ENCODE results near the gene TREML2.
"Not testable (repeated sequence)": the region's sequence is repeated elsewhere in the genome, so short reads cannot be mapped to it uniquely, and the experiment has no call there.

TREML2 gene

DNA sequence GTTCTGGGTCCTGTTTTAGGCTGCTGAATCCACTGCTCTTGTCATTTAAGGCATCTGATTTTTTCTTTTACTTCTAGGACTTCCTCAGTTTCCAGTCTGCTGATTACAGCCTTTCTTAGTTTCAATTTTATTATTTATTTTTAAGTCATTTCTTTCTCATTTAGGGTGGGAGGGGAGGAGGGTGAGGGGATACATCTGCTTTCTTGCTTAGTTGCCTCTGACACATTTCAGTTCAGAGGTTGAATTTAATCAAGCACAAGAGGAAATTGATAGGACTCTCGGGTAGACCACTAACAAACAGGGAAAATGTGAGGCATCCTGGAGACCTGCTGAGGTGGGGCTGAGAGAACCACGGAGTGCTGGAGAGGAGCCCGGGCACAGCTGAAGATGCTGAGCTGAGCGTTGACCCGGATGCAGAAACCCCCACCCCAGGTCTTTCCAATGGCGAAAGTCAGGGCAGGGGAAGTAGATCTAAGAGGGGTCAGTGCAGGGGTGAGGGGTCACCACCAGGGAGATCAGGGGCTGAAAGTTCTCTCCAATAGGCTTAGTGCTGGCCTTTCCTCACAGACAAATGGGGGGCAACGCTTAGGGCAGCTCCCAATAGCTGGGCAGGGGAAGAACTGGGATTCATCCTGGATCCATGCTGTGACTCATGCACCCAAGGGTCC, 7.6 kb upstream of the TREML2 start:
- no peak for FAIRE-seq

DNA sequence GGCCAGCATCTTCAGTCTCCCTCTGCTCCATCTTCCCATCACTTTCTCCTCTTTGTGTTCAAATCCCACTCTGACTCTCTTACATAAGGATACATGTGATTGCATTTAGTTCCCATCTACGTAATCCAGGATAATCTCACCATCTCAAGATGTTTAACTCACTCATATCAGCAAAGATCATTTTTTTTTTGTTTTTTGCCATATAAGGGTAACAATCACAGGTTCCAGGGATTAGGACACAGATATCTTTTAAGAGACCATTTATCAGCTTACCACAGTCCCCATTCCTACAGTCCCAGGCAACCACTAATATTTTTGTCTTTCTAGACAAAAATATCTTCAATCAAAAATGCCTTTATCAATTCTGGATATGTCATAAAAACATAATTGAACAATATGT, 3.2 kb upstream of the TREML2 start:
- no peak for FAIRE-seq

DNA sequence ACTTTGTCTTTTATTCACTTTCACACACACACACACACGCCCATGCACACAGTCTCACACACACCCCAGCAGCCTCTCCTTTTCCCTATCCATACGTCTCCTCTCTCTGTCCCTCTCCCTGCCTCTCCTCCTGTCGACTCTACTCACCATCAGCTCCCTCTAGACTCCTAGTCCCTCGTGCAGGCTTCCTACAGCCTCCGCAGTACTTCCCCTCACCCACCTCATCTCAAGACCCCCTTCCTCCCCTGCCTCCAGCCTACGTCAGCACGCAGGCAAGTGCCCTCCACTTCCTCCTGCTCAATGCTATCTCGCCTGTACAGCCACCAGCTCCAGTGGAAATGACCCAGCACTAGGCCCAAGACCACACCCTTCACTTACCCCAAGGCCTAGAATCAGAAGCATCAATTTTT, 820 bp upstream of the TREML2 start:
- no peak for FAIRE-seq

DNA sequence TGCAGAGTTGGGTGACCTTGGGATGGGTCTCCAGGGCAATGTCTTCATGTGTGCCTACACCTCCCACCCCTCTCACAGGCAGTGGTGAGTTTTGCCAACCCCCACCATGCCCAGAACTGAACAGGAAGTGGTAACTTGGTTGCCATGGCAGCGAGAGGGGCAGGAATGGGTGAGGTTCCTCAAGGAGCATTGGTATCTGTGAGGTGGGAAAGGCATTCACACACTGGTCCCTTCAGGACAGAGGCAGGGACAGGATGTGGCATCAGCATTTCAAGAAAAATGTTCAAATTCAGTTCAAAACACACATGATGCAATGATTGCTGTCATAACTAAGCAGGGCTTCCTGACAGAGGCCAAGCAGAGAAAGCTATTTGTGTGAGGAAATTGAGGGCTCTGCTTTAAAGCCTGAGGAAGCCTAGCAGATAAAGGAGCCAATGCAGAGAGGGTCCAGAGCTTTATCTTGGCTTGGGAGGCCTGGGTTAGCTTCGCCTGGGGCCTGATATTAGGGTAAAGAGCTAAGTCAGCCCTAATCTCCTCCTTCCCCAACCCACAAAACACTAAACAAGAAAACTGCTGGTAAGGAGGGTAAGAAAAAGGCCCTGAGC, 551 bp downstream of the TREML2 start:
- no peak for FAIRE-seq

DNA sequence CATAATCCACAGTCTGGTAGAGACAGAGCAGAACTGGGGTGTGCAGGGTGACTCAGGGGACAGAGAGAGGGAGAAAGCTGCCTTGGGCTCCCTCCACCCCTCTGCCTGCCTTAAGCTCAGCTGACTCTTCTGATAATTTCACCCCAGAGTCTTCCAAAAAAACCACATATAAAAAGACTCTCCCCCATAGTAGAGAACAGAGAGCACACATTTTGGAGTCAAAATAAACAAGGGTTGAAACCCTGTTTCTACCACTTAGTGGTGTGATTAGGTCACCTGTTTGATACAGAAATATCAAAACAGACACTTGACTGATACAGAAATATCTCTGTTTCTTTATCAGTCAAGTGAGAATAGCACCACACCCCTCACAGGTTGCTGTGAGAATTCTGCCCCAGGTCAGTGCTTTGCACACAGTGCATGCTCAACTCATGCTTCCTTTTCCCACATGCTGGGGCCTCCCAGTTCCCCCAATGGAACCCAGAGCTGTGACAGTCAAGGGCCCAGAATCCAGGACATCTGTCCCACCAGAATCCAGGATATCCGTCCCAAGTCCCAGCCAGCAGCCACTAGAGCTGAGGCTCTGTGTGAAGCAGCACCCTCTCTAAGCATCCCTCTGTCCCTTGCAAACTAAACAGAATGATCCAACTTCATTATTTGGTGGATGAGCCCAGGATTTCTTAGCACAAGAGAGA, 1.2 kb downstream of the TREML2 start:
- FAIRE-seq: no peak

DNA sequence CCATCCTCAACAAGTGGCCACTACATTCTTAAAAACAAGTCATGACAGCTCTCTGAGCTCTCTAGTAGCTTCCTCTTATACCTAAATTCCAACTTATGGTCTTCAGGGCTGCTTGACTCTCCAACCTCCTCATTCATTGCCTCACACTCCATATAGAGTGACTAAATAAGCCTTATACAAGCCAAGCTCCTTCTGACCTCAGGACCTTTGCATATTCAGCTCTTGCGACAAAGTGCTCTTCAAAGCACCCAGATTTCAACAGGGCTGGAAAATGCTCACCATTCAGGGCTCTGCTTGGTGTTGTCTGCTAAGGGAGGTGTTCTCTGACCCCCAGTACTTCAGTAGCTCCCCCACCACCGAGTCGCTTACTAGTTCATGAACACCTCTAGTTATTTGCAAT, 3.7 kb downstream of the TREML2 start:
- FAIRE-seq: no peak

DNA sequence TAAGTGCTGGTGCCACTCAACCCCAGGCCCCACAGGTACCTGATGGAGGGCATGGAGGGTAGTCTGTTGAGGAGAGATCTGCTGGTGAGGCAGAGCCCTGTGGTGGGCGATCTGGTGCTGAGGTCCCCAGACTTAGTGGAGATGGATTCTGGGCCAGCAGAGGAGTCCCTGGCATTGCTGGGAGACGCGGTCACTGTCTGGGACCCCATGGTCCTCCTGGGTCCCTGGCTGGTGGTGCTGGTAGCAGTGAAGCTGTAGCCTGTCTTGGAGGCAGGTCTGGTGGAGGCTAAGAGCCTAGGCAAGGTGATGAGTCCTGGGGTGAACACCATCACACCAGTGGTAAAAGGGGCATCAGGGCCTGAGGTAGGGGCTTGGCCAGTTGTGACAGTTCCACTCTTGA, 6.6 kb downstream of the TREML2 start:
- no peak for FAIRE-seq

DNA sequence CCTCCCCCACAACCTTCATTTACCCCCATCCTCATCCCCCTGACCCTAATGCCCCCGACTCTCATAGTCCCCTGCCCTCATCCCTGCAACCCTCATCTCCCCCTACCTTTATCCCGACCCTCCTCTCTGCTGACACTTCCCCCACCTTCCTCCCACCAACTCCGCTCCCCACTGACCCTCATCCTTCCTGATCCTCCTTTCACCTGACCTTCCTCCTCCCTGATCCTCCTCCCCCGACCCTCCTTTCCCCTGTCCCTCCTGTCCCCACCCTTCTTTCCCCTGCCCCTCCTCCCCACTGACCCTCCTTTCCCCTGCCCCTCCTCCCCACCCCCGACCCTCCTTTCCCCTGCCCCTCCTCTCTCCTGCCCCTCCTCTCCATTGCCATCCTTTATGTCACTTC, 7.1 kb downstream of the TREML2 start:
- no peak for FAIRE-seq

DNA sequence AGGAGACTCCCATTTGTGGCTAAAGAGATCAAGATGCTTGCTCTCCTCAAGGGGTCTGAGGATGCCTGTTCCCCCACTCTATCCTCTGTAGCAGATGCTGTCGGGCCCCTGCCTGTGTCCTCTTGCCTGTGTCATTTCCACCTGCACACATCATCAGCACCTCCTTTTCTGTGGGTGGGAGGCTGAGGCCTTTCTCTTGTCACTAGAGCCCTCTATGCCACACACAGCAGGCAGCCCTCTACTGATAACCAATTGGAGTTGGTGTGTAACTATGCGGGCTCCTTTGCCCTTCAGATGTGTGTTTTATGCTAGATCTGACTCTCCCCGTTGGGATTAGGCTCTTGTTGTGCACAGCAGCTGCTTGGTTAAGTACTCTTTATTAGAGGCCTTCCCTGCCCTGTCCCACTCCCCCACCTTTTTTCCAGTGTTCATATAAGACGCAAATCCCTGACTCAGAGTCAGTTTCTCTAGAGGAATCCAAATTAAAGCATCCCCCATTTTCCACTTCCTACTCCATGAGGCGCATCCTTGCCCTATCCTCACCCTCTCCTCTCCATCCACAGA, 7.7 kb downstream of the TREML2 start:
- no peak for FAIRE-seq

DNA sequence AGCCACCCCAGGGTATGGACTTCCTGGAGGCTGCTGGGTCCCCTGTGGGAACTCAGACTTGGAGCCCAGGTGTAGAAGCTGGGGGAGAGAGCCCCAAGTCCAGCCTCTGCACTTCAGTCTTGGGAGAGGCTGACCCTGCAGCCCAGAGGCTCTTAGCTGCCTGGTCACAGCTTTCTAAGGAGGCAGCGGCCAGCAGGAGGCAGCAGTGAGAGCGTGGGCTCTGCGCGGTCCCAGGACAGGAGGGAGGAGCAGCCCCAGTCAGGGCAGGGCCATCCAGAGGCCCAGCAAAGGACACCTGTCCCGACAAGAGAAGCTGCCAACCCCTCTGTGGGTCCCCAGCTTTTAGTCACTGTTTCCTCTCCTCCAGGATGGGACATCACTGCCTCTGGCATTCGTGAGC, 9.4 kb downstream of the TREML2 start:
- no peak for FAIRE-seq

DNA sequence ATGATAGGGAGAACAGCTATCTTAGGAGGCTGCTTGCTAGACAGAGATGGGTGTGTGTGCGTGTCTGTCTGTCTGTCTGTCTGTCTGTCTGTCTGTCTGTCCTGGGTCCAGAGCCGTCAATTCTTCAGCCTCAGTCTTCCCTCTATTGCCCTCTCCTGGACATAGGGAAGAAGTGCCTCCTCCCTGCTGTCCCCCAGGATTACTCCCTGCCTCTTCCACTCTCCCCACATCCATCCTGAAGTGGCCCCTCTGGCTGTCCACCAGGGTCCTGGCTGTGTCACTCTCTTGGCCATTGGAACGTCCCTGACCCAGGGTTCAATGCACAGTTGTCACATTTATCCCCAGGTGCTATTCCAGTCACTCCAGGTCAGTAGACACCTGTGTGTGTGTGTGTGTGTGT, 10.2 kb downstream of the TREML2 start:
- no peak for FAIRE-seq

DNA sequence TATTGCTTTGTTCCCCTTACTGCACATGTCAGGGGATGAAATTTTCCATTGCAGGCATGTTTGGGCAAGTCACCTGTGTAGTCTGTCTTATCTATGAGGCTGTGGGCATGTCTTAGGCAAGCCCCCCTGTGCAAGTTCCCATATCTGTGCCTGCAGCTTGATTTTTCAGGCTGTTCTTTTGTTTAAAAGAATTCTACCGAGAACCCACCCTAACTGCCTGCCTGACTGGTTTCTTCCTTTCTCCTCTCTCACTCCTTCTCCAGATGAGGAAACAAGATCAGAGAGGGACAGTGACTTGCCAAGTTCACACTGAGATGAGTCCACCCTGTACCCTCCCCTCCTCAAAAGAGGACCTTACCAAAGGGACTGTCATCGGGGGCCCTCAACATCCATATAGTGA, 11.0 kb downstream of the TREML2 start:
- no peak for FAIRE-seq

DNA sequence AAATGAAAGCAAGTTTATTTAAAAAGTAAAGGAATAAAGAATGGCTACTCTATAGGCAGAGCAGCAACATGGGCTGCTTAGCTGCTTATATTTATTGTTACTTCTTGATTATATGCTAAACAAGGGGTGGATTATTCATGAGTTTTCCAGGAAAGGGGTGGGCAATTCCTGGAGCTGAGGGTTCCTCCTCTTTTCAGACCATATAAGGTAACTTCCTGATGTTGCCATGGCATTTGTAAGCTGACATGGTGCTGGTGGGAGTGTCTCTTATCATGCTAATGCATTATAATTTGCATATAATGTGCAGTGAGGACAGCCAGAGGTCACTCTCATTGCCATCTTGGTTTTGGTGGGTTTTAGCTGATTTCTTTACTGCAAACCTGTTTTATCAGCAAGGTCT, 11.9 kb downstream of the TREML2 start:
- not testable (repeated sequence) for FAIRE-seq

DNA sequence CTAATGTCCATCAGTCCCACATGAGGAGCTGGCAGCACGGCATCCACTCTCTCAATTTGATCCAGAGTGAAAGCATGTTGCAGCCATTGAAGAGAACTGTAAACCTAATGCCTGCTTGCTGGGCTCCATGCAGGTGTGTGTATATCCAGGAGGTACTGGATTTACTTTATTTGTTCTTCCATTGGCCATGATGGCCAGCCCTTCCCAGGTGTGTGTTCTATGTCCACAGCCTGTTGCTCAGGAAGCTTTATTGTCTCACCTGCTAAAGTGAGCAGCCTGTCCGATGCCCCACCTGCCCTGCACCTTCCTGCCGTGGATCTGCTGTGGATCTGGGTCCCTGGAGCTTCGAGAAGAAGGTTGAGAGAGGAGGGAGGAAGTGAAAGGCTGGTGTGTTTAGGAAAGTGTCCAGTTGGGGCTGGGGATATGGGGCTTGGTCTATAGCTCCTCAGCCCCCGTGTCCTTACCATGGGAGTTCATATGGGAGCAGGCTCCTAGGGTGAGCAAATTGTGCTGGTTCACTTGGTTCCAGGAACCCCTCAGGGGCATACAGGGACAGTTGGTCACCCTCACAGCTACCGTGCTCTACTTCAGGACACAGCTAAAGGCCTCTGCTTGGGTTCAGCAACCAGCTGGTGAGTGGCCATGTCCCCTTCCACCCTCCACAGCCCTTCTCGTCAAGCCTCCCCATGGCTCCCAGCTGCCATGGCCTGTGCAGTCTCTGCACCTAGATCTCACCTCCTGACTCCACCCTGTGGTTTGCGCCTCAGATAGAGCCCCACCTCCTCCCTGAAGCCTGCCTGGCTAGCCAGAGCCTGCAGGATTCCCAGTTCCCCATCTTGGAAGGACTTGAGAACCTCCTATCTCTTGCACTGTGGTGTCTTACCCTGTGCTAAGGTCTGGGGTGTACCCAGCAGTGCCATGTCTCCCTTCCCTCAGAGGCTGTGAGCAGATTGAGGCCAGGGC, 12.7 kb downstream of the TREML2 start:
- no peak for FAIRE-seq

DNA sequence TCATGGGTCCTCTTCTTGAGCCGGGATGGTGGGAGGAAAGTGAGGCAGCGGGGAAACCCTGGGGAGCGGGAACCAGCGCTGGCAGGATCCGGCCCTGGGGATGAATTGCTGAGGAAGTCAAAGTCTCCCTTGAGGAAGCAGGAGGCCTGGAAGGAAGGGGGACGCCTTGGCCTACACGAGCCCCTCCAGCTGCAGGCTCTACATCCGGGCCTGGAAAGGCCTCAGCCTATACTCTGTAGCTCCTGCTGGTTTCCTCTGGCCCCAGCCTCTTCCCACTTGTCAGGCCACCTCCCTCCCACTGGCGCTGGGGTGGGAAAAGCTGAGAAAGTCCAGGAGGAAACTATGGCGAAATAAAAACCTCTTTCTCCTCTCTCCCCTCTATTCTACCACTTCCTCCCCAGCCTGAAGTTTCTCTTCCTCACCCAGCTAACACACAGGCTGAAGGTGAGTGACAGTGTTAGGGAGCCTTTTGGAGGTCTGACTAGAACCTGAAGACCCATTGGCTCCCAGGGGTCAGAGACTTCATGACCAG, 14.9 kb downstream of the TREML2 start:
- no peak for FAIRE-seq

DNA sequence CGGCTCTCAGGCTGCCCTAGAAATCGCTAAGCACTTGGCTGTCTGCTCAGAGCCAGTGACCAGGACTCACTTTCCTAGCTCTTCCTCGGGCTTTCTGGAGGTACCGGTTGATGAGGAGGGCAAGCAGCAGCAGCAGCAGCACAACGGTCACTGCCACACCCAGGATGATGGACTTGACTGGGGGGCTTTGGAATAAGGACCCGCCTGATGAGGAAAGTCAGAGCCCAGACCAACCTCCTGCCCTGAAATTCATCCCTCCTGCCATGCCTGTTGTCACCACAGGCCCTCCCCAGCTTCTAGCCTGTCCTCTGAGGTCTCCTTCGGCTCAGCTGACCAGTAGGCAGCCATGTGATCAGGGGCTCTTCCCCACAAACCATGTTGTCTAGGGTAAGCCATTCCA, 16.2 kb downstream of the TREML2 start:
- no peak for FAIRE-seq

DNA sequence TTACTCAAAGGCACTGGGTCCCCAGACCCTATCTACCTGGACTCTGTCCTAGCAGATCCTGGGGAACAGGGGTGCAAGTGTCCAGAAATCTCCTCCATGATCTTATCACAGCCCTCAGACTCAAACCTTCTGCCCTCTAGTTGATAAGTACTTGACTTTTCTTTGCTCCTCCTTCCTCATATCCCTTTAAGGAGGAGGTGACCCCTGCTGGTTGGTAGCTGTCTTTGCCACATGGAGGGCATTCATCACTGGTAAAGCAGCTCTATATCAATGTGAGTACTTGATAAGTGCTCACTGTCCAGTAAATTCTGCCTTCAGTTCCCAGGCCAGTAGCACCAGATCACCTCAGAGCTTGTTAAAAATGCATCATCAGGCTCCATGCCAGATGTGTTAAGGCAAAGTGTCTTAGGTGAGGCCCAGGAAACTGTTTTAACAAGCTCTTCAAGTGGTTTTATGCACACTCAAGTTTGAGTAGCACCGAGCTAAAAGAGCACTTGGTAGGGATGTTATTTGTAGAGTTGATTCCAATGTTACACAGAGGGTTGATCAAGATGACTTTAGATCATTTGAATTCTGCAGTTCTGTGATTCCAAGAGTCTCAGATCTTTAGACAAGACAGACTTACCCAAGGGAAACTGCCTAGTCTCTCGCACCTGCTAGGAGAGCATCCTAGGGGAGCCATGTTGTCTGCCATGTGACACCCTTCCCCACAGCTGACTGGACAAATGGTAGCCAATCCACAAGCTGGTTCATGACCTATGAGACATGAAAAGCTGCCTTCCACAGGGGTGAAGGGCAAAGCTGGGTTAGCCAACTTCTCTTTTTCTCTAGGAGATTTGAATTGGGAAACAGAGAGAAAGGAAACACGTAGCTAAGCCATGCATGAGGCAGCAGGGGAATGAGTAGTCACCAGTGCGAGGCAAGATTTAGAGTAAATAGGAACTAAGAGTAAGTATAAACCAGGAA, 18.6 kb downstream of the TREML2 start:
- FAIRE-seq: no peak

DNA sequence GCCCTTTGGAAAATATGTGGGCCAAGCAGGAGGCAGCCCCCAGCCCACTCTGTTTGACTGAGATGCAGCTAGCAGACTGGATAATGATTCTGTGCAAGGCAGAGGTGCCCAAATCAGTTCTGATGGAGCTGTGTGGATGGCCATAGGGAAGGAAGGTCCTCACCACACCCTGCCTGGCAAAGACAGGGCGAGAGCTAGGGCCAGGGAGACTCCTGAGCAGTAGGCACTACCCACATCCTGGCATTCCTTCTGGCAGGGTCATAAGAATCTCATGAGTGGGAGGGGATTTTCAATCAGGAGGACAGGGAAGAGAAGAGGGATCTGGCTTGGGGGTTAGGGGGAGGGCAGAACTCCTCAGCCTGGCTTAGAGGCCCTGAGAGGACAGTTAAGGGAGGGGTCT, 19.4 kb downstream of the TREML2 start:
- FAIRE-seq: no peak

DNA sequence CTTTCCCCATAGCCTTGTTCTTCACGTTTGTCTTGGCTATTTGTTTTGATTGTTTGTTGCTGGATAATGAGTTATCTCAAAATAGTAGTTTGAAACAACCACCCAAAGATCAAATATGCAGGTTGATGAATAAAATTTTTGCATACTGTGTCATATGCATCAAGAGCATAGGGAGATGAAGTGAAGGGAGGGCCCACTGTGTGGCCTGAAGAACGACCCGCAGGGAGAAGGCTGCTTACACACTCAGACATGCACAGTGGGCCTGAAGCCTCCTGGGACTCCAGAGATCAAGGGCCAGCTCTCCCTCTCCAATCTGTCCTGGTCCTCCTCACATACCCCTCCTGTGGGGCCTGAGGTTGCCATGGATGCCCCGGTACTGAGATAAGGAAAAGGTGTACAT, 21.8 kb downstream of the TREML2 start:
- no peak for FAIRE-seq

DNA sequence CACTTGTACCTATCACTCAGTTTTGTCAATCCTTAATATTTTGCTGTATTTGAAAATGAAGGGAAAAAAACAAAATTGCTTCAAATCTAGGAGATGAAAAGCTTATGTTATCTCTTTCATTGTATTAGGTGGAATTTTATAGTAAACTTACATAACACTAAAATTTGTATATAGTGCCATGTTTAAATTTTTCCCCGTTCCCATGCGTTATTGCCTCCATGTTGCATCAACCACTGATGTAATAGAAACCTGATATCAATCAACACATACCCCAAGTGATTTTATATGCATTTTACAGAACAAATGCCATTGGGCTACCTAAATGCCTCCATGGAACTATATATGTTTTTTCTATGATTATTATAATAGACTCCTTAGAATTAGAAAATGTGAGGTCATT, 23.3 kb downstream of the TREML2 start:
- no peak for FAIRE-seq

DNA sequence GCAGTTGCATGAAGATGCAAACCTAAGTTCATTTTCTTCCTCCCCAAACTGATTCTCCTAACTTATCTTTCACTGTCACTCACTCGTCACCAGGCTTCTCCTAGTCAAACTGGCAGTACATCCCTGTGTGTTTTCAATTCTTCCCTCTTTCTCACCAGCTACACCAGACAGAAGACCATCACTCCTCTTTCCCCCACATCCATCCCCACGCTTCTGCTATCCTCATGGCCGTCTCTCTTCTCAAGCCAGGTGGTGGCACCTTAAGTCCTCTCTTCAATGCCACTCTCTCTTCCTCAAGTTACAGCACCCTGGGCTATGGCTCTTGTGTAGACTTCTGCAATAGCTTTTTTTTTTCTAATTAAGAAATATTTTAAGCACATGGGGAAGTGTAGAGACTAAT, 23.7 kb downstream of the TREML2 start:
- FAIRE-seq: no peak

Measured in colon (tissue), 2 donors.